Activated CD4-positive, alpha-beta T cell treated with anti-CD3 and anti-CD28 coated beads, Interleukin-2, amount 50 U/mL, for 48 hours (primary cell): ENCODE data around the gene HES1.
A peak's percentile ranks its signal among the peaks of the same experiment; 100 is the strongest.

Experiments
- DNase-seq, 2 experiments: peaks; one replicate each; pipeline ENCODE4 v3.0.0-alpha.2; 2020

The HES1 gene

DNA sequence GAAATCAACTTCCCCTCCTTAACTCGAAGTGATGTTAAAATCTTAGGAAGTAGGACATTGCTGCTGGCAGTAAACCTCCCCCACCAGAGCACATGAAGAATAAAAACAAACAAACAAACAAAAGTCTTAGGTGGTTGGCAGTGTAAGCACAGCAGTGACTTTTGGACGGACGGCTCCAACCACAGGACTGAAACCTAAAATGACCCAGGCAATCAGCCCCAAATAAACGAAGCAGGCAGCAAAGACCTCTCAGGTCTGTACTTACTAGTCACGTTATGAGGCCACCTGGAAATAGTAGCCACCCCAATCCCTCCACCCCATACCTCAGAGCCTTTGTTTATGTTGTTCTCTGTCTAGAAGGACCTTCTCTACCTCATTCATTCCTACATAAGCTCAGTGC, 33.5 kb upstream of the HES1 start:
- DNase-seq = no peak

DNA sequence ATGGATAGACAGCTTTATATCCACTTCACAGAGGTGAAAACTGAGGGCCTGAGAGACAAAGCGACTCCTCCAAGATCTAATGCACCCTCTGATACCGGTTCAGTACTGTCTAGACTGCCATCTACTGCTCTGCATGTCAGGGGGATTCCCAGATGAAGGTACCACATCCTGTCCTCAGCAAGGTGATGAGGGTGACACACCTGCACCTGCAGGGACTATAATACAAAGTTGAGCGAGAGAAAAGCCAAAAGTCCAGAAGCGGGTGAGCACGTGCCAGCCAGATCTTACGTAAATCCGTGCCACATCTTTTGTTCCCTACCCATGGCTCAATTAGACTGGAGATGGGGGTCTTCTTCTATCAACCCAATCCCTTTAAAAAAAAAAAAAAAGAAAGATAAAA, 32.4 kb upstream of the HES1 start:
- peak in 1 of 2 experiments; percentile 13 for DNase-seq

DNA sequence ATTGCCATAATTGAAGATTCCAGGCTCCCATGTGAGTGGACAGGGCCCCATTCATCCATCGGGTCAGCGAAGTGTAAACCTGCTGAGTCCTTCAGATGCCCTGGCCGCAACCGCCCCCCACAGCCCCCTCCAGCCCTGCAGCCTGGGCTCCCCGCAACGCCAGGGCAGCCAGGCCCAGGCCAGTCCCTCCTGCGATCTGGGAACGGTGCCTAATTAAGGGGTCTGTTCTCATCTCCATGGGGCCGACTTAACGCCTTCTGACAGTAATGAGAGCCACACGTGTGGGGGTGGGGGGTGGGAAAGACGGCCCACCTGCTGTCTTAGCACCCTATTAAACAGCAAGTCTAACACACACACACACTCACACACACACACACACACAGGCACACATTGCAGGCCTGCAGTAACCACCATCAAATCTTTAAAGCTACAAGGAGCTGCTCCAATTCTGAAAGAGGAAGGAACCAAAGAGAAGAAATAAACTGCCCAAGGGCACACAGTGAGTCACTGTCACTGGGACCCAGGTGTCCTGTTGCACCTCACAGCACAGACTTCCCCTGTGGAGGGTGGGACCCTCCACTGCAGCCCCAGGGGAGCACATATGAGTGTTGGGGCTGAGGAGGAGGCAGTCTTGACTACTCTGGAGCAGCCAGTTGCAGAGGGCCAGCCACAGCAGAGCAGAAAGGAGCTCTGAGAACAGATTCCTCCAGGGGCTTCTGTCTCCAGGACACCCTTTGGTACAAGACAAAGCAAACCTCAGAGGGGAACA, 31.8 kb upstream of the HES1 start:
- no peak for DNase-seq

DNA sequence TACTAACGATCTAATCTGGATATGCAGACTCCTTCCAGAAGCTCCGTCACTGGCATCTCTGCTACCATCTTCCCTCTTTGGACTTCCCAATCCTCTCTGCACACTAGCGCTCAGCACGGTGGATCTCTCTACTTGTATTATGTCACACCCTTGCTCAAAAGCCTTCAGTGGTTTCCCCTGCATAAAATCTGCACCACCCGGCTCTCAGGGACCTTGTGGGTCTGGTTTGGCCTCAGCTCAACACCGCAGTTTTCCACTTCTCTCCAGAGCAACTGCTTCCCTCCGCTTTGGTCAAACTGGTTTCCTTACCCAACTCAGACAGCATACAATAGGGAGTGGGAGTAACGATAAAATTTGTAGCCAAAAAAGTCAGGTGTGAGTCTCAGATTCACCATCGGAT, 30.7 kb upstream of the HES1 start:
- no peak for DNase-seq

DNA sequence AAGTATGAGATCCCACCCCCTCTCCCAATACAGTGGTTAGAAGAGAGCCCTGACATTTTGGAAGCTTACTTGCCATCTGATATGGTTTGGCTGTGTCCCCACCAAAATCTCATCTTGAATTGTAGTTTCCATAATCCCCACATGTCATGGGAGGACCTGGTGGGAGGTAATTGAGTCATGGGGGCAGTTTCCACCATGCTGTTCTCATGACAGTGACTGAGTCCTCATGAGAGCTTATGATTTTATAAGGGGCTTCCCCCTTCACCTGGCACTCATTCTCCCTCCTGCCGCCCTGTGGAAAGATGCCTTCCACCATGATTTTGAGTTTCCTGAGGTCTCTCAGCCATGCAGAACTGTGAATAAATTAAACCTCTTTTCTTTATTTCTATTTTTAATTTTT, 28.8 kb upstream of the HES1 start:
- DNase-seq = peak; percentile 33 to 49

DNA sequence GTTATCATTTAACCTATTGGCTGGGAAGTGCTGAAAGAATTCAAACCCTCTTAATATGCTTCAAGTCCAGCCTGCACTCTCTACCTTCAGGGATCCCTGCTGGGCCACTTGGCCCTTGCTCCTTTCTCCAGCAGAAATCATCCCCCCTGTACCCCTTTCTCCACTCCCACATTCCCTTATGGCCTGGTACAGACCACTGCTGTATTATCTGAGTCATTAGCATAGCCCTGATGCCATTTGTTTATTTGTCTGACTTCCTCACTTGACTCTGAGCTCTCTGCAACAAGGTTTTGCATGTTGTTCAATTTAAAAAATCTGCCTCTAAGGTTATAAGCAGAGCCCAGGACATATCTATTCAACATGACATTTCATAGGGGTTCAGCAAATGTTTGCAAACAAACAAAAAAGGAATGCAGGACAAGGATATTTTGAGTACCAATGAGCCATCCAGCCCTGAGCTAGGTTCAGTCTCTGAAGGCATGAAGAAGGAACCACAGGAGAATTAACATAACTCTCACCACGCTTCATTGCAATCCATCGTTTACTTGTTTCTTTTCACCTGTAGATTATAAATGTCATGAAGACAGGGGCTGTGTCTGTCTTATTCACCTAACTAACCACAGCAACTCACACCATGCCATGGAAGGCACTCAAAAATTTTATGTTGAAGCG, 26.6 kb upstream of the HES1 start:
- DNase-seq = no peak

DNA sequence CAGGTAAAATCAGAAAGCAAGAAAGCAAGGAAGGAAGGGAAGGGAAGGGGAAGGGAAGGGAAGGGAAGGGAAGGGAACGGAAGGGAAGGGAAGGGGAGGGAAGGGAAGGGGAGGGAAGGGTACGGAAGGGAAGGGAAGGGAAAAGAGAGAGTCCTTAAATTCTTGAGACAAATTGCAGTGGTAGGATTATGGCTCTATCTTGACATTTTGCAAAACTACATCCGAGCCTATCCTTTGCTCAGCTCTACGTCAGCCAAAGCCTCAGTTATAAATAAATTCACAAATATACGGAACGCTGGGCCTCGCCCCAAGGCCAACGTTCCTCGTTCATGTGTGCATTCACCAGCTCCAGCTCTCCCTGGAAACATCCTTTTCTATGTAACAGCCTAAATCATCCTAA, 25.5 kb upstream of the HES1 start:
- no peak for DNase-seq

DNA sequence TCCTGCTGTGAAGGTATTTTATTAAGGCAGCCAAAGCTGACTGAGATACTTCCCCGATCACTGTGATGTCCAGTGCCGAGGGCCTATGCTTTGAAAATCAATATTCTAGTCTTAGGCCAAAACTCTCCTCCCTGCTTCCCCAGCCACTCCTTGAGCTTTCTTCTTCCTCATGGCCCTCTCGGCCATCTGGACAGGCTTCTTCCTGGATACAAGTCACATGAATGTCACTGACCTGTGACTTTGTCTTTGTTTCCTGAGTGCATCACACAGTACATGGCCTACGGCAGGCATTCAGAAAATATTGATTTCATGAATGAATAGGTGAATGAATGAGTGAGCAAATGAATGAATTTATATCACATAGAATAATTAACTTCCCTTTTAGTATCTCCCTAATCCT, 24.6 kb upstream of the HES1 start:
- no peak for DNase-seq

DNA sequence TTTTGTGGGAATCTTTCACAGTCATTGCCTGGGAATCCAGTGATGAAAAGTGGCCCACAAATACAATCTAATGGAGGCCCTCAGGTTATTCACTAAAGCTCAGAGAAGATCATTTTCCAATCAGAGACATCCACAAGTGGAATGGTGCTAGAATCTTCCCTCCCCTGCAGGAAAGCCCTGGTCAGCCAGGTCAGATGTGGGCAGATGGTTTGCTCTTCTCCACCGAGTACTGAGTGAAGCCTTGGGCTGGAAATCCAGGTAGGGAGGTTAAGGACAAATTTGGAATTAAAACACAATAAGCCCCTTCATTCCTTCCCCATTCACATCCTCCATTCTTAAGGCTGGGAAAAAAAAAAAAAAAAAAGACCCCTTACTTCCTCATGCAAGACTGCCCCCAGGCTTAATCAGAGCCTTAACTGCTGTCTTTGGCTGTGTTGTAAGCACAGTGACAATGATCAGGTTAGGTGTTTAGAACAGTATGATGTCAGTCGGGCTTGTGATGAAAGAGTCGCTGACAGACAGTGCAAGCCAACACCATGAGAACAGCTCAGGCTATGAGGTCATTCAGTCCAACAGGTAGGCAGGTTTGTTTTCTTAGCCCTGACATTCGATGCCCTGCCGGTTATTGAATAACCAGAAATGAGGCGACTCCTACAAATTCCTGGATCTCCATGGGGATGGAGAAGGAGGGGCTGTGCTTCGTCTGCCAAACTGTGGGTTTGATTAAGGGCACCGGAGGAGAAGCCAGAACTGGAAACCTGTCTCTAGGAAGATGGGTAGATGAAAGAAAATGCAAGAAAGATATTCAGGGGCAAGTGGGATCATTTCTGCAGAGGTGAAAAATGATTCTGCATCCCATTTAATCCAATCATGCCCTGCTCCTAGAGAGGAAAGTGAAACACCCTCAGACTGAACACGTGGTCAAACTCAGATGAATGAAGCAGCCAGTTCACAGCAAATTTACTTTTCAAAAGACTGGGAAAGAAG, 23.5 kb upstream of the HES1 start:
- DNase-seq = no peak

DNA sequence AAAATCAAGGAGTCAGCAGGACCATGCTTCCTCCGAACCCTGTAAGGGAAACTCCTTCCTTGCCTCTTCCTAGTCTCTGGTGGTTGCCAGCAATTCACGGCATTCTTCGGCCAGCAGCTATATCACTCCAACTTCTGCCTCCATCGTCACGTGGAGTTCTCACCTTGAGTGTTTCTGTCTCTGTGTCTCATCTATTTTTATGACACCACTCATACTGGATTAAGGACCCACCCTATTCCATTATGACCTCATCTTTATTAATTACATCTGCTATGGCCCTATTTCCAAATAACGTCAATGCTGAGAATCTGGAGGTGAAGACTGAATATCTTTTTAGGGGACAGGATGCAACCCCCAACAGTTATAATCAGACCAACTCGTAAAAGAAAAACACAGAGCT, 21.8 kb upstream of the HES1 start:
- DNase-seq = no peak

DNA sequence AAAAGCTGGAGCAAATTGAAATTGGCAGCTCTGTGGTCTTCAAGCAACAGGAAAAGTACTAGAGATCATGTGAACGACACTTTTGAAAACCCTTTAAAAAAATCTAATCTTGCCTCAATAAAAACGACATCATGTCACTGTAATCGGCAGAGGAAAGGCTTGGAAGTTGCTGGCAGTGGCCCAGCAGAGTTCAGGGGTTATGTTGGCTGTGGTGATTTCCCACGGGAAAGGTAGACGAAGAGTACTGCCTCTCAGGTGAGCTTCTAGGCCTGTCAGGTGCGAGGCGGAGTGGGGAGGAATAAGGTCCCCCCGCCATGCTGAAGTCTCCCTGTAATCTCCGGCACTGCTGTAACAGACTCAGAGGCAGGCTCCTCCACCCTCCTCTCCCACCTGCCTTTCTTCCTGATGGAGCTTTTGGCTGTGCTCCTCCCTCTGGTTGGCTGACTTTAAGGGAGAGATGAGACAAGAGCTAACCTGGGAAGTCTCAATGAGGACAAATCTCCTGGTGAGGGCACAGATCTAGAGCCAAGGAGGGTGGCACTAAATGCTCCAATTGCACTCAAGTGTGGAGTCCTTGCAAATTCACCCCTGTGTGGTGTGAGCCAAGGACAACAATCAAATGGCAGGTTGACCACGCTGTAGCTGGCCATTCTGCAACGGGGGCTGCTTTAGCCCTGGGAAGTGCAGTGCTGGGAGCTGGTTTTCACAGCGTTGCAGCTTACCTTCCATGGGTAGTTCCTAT, 18.7 kb upstream of the HES1 start:
- DNase-seq = no peak

DNA sequence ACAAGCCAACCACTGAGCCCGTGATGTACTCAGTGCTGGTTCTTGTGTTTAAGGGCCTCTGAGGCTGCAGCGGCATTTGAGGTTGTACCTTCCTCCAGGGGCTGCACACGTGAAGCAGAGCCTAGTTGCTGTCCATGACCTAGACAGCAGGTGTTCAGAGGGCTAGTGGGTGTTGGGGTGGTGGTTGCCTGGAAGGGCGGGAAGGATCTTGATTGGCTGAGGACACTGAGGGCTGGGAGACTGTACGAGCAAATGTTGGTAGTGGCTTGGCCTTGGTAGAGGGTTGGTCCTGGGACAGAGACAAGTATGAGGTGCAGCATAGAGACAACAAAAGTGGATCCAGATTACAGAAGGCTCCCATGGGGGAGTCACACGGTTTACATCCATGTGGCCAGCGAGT, 17.0 kb upstream of the HES1 start:
- DNase-seq = no peak

DNA sequence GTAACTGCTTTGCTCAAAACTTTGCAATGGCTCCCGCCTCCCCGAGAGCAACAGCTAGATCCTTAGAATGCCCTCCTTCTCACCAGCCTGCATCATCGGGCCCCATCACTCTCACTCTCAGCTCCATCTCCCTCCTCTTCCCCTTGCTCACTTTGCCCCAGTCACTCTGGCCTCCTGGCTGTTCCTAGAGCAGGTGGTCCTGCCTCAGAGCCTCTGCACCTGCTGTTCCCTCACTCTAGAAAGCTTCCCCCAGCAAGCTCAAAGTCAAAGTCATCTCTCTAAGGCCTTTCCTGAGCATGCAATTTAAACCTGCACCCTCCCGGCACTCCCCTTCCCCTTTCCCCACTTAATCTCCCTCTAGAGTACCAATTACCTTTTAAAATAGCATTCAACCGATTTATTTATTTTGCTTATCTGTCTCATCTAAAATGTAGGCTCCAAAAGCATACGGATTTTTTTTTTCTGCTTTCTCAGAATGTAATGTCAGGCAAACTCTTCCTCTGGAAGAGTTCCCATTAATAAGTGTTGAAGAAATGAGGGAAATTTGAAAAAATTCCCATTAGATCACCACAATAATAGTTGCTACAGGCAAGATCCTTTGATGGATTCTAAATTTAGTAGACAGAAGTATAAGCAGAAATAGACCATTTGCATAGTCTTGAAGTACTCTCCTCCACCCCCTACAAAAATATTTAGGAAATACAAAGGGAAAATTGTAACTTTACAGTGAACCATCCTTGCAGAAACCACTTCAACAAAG, 15.9 kb upstream of the HES1 start:
- DNase-seq = no peak

DNA sequence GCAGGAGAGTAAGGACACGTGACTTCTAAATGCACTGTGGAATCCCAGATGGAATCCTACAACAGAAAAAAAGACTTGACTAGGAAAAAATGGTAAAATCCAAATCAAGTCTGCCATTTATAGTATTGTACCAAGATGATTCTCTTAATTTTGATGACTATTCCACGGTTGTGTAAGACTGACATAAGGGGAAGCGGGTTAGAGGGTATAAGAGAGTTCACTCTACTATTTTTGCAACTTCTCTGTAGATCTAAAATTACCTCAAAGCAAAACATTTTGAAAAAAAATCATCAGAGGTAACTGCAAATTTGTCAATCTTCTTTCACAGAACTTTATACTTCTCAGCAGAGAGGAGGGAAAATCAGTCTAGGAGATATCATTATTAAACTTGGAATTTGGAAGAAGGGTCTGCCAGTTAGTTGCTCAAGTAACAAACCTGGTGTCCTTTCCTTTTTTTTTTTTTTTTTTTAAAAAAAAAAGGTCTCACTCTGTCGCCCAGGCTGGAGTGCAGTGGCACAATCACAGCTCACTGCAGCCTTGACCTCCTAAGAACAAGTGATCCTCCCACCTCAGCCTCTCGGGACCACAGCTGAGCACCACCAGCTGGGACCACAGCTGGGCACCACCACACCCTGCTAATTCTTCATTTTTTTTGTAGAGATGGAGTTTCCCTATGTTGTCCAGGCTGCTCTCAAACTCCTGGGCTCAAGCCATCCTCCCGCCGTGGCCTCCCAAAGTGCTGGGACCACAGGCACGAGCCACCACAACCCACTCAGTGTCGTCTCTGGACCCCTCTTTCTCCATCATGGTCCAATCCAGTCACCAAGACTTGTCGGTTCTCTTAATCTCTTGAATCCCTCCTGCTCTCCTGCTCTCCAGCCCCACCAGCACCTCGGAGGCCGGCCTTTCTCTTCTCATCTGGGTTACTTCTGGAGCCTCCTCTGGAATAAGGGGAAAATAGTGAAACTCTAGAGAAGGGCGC, 14.9 kb upstream of the HES1 start:
- no peak for DNase-seq

DNA sequence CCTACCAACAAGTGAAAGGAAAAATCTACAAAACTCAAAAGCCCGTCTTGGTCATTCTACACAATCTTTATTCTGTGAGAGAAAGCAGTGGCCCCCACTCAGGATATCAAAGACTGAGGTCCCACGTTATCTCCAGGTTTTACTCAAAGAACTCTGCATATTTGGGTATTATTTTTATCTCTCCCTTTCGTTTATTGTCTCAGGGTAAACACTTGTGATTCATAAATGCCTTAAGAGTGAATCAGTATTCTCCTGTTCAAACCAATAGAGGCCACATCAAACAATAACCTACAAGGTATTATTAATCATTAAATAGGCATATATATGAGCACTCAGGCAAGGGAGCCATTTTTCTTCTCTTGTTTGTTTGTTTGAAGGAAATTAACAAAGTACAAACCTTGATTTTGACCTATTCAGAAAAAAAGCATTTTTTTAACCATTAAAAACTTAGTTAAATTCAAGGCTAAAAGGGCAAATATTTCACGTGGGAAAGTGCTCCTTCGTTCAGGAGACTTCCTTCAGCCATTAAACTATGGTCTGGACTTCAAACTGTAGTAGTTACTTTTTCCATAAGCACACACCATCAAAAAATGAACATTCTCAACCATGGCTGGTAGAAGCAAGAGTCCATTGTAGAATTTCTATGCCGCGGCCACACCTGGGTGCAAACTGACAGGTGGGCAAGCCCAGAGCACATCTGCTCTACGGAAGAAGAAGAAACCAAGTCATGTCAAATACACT, 13.9 kb upstream of the HES1 start:
- no peak for DNase-seq

DNA sequence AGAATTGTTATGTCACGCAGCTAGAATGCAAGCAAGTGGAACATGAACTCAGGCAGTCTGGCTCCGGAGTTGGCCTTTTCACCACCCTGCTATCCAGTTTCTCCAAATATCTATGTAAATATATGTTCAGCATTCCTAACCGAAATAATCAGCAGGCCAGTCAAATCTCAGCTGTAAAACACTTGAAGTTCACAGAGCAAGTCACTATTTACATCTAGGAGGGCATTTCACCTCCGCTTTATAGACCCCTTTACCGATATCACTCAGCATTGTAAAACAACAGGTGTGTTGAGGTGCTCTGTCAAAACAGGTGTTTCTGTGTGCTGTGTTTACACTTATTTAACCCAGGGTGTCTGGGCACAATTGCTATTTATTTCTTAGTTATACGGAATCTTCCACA, 12.2 kb upstream of the HES1 start:
- DNase-seq = no peak

DNA sequence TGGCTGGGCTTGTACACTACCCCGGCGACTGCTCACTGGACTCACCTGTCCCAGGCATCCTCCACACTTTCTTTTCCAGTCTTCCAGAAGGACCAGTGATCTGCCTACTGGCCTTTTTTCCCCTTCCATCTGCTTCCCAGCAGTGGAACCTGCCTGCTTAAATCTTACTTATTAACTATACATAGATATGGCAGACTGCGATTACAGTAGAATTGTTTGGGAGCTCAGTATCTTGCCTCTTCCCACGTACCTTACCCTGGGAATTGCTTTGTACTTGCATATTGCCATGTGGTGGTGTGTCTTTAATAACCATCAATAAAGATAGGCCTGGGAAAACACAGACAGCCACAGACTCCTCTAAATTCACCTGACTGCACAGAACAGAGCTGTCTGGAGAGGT, 11.8 kb upstream of the HES1 start:
- DNase-seq = no peak

DNA sequence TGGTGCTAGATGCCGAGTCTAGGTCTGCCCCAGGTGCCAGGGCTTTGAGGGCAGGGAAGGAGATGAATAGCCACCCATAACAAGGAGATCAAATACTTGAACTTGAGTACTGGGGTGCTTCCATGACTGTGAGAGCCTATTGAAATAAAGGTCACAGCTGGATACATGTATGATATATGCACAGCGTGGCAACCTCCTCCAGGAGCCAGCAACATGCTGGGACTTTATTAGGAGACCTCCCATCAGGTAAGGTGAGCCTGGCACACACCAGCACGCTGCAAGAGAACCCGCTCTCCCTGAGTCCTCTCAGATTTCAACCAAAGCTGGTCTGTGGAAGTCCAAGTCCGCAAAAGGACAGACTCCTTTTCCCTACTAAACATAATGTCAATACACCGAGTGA, 10.5 kb upstream of the HES1 start:
- no peak for DNase-seq

DNA sequence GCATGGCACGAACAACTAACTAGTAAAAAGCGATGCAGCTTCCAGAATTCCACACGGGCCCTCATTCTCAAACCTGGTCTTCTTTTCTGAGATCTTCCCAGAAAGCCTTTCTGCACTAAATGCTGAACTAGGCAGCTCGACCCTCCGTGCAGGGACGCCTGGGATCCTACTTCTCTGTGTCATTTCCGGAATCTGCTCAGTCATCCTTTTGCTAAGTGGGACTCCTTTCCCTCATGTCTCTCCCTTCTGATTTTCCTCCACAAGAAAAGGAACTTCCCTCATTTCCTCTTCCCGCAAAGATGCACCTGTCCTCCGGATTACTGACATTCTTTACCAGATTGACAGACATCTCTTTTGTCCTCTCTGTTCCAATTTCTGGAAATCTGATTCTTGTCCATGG, 9.2 kb upstream of the HES1 start:
- DNase-seq = no peak
